NCI-H1694 treated with DMSO at 0.1 percent for 48 hours (cell line): Measurements from ENCODE around the gene TMEM114.

ENCODE experiments used
- DNase-seq: peaks from one replicate; lab custom pipeline; 2025; lab: John Stamatoyannopoulos, UW

Gene TMEM114

GRCh38 chr16:8611886-8612600, 21.7 kb upstream of the TMEM114 start:
- DNase-seq, result no peak

- no peak for DNase-seq
Measured at GRCh38 chr16:8611122-8611521, 20.8 kb upstream of the TMEM114 start.

- DNase-seq, result no peak
Measured at GRCh38 chr16:8607214-8607613, 16.9 kb upstream of the TMEM114 start.

- no peak for DNase-seq
Measured at GRCh38 chr16:8605554-8605953, 15.2 kb upstream of the TMEM114 start.

GRCh38 chr16:8600144-8600775, 9.9 kb upstream of the TMEM114 start:
- no peak for DNase-seq

- DNase-seq, result no peak
Measured at GRCh38 chr16:8596581-8596980, 6.3 kb upstream of the TMEM114 start.

- no peak for DNase-seq
Measured at GRCh38 chr16:8595783-8596182, 5.5 kb upstream of the TMEM114 start.

- DNase-seq, result no peak
Measured at GRCh38 chr16:8594149-8594666, 3.9 kb upstream of the TMEM114 start.

GRCh38 chr16:8591451-8591850, 1.1 kb upstream of the TMEM114 start:
- DNase-seq, result no peak

GRCh38 chr16:8590811-8591210, 500 bp upstream of the TMEM114 start:
- no peak for DNase-seq

- no peak for DNase-seq
Measured at GRCh38 chr16:8589057-8589899, 1.0 kb downstream of the TMEM114 start.

GRCh38 chr16:8588682-8589056, 1.6 kb downstream of the TMEM114 start:
- DNase-seq, result no peak

GRCh38 chr16:8587065-8587464, 3.2 kb downstream of the TMEM114 start:
- DNase-seq, result no peak

- no peak for DNase-seq
Measured at GRCh38 chr16:8585857-8586256, 4.5 kb downstream of the TMEM114 start.

GRCh38 chr16:8585041-8585440, 5.3 kb downstream of the TMEM114 start:
- DNase-seq, result no peak

- DNase-seq, result no peak
Measured at GRCh38 chr16:8583732-8584131, 6.6 kb downstream of the TMEM114 start.

- DNase-seq, result no peak
Measured at GRCh38 chr16:8583199-8583598, 7.1 kb downstream of the TMEM114 start.

- DNase-seq, result no peak
Measured at GRCh38 chr16:8581831-8582580, 8.3 kb downstream of the TMEM114 start.

GRCh38 chr16:8579559-8579958, 10.8 kb downstream of the TMEM114 start:
- no peak for DNase-seq

GRCh38 chr16:8577678-8578304, 12.5 kb downstream of the TMEM114 start:
- no peak for DNase-seq

- no peak for DNase-seq
Measured at GRCh38 chr16:8576141-8577004, 13.9 kb downstream of the TMEM114 start.
